Measurements from ENCODE around the gene SHANK2. TPM values are rescaled to one million over a fixed set of nuclear protein-coding genes. Genes with fewer than 3 reads are reported as not detected.

Gene SHANK2
- total RNA-seq, 2 donors from 2014 or later, result 43.5 to 46.4 TPM

- intact Hi-C loops (cut with DNase I), result no loop called here
- 92% methylated on average over 12 of the region's 12 CpGs for WGBS
- Histone ChIP-seq H3K4me1 (replicated peaks) (no peaks in the 10 kb centered on the region), H3K36me3 (no peaks in the 10 kb centered on the region), H3K4me3 (no peak overlapping the region), H3K9me3 (no peaks in the 10 kb centered on the region), H3K27me3 (replicated peaks; ENCODE audit: insufficient read depth) (no peaks in the 10 kb centered on the region), H3K27ac (no peak overlapping the region)
- DNase-seq (ENCODE audit: low spot score), result no peak
- TF ChIP-seq POLR2AphosphoS5 (IDR thresholded peaks at IDR 0.05), result no peak
- no peak for TF ChIP-seq CTCF (IDR thresholded peaks at IDR 0.05)
- TF ChIP-seq POLR2A (IDR thresholded peaks at IDR 0.05), result no peak
Measured at GRCh38 chr11:71215425-71215965, 36.9 kb downstream of the SHANK2 start.

- no peak for DNase-seq (ENCODE audit: low spot score)
- no peak for TF ChIP-seq POLR2AphosphoS5 (IDR thresholded peaks at IDR 0.05)
- no peak for TF ChIP-seq CTCF (IDR thresholded peaks at IDR 0.05)
- TF ChIP-seq POLR2A (IDR thresholded peaks at IDR 0.05), result no peak
- Histone ChIP-seq H3K4me1 (replicated peaks) (no peaks in the 10 kb centered on the region), H3K9me3 (no peaks in the 10 kb centered on the region), H3K4me3 (no peak overlapping the region), H3K27me3 (replicated peaks; ENCODE audit: insufficient read depth) (no peaks in the 10 kb centered on the region), H3K36me3 (no peaks in the 10 kb centered on the region), H3K27ac (no peak overlapping the region)
- intact Hi-C loops (cut with DNase I), result no loop called here
- 91% methylated on average over 23 of the region's 23 CpGs for WGBS
Measured at GRCh38 chr11:71214553-71215424, 37.6 kb downstream of the SHANK2 start.

- no peak for DNase-seq (ENCODE audit: low spot score)
- H3K27ac ChIP-seq, result no peak overlapping the region
- intact Hi-C loops (cut with DNase I), result no loop called here
- 71% methylated on average over 19 of the region's 19 CpGs for WGBS
- no peaks in the 10 kb centered on the region for H3K27me3 ChIP-seq (replicated peaks; ENCODE audit: insufficient read depth)
- H3K9me3 ChIP-seq, result no peaks in the 10 kb centered on the region
- no peaks in the 10 kb centered on the region for H3K36me3 ChIP-seq
- no peaks in the 10 kb centered on the region for H3K4me1 ChIP-seq (replicated peaks)
- no peak overlapping the region for H3K4me3 ChIP-seq
- TF ChIP-seq POLR2AphosphoS5 (IDR thresholded peaks at IDR 0.05), result no peak
Measured at GRCh38 chr11:71213696-71214552, 38.5 kb downstream of the SHANK2 start.

- H3K27me3 ChIP-seq (replicated peaks; ENCODE audit: insufficient read depth), result no peaks in the 10 kb centered on the region
Measured at GRCh38 chr11:71212871-71213559, 39.4 kb downstream of the SHANK2 start.

More at GRCh38 chr11:71212871-71213559, 39.4 kb downstream of the SHANK2 start:
- Histone ChIP-seq H3K4me3 (no peak overlapping the region), H3K27ac (no peak overlapping the region), H3K4me1 (replicated peaks) (no peaks in the 10 kb centered on the region), H3K36me3 (no peaks in the 10 kb centered on the region), H3K9me3 (no peaks in the 10 kb centered on the region)
- 47% methylated on average over 10 of the region's 10 CpGs for WGBS
- TF ChIP-seq POLR2A (IDR thresholded peaks at IDR 0.05), result no peak
- no peak for TF ChIP-seq CTCF (IDR thresholded peaks at IDR 0.05)
- TF ChIP-seq POLR2AphosphoS5 (IDR thresholded peaks at IDR 0.05), result no peak
- intact Hi-C loops (cut with DNase I), result no loop called here
- no peak for DNase-seq (ENCODE audit: low spot score)

Data from prostate gland (tissue), 2 donors.